ENCODE results near the gene ARL14.

Gene ARL14

DNA sequence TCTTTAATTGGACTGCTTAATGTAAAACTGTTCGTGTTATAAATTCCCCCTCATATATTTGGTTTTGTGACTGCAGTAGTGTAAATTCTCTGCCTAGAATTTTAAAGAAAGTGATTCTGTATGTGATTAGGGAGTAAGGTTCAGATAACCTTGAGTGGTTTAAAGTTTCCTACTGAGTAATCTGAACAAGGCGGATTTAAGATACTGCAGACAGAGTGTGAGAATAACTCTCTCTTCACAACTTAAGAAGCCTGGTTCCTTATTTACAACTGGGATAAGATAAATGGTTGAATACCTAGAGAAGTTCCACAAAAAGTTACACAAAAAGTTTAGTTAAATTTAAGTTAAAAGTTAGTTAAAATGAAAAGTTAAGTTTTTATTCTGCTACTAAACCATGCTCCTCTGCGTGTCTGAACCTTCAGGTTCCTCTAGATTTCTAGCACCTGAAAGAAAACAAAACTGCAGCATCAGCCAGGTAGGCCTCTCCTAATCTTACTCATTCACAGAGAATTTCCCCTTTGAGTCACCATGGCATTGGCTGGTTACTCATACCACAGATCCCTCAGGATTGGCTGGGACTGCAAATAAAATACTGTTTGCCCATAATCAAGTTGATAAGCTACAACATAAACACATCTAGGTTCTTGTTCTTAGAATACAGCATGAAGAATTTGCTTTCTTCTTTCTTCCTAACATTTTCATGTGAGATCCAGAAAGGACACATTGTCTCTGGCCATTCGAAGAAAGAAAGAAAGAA lies at the start of gene ARL14:
Gene ARL14 (plus strand): TSS at position 614 of the 757 bp plus-strand sequence. CDS start 187 bp downstream, outside the sequence.
- DNase-seq = no peak

DNA sequence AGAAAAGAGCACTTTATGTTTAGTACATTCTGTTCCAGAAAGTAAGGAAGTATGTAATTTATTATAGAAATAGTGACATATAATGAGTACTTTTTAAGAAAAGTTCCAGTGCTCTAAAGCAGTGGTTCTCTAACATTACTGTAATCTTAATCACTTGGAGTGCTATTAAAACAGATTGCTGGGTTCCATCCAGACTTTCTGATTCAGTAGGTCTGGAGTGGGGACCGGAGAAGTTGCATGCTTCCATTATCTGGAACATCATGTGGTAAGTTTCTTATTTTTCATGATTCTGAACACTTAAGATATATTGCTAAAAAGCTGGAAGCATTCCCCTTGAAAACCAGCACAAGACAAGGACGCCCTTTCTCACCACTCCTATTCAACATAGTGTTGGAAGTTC lies 47.5 kb upstream of the ARL14 start:
- no peak for DNase-seq

DNA sequence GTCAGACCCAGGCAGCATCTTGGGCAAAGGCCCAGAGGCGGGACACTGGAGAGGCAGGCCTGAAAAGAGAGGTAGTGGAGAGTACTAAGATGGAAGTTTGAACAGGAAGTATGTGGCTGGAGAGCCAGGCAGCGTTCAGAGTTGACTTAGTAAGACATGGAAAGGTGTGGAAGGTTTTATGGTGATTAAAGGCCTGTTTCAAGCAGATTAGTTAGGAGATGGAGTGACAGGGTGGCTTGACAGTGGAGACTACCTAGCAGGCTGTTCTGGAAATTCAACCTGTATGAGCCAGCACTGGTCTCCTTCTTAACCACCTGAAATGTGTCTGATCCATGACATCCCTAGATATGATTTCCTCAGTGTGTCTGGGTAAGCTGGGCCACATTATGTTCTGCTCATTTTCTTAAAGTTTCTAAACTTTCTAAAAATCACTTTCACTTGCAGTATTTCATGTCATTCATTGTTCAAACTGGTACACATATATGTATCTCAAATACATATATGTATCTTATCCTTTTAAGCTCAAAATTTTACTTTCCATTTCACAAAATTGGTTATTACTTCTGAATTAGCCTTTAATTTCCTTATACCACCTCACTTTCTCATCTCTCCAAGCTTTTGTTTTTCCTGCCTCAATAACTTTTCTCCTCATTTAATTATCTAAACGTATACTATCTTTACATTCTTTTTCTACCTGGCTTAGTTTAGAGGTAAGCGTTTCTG lies 43.4 kb upstream of the ARL14 start:
- no peak for DNase-seq

DNA sequence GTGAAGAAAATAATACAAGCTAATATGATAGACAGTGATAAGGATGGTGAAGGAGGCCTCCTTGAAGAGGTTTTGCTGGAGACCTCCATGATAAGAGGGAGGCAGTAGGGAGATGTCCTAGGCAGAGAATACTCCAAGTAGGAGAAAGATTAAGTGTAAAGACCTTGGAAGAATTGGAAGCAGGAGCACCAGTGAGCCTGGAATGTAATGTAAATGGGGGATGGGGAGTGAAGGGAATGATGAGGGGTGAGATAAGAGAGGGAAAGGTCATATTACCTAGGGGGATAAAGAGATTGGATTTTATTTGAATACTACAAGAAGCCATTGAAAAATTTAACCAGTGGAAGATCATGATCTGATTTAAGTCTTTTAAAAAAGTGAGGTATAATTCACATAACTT lies 41.7 kb upstream of the ARL14 start:
- no peak for DNase-seq

DNA sequence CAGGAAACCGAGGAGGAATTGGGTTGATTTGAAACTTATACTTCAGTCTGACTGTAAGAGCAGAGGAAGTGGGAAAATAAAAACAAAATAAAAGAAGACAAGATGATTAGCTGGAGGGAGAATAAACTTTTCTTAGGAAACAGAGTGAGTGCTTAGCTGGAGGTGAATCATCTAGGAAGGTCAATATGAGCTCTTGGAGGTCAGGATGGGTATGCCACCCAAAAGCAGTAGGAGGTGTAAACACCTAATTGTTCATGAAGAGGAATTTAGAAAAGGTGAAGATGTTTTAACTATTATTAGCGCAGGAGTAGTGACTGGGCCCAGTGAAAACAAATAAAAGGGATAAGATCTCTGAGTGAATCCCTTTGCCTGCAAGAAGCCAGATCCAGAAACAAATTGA lies 39.9 kb upstream of the ARL14 start:
- no peak for DNase-seq

DNA sequence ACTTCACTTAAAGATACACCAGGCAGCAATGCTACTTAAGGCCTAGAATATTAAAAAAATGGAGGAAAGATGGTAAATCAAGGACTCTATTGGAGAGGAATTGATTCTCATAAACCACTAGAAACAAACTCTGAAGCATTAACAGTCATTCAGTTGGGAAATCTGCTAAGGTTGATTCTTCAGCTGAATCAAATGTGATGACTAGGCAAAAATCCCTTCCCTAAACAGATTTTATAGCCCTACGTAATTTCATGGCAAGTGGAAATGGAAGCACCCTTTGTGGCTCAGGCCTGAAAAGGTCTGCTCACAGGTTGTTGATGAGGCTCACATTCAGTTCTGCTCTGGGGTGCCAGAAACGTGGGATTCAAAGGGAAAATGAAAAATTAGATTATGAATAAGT lies 38.8 kb upstream of the ARL14 start:
- no peak for DNase-seq

DNA sequence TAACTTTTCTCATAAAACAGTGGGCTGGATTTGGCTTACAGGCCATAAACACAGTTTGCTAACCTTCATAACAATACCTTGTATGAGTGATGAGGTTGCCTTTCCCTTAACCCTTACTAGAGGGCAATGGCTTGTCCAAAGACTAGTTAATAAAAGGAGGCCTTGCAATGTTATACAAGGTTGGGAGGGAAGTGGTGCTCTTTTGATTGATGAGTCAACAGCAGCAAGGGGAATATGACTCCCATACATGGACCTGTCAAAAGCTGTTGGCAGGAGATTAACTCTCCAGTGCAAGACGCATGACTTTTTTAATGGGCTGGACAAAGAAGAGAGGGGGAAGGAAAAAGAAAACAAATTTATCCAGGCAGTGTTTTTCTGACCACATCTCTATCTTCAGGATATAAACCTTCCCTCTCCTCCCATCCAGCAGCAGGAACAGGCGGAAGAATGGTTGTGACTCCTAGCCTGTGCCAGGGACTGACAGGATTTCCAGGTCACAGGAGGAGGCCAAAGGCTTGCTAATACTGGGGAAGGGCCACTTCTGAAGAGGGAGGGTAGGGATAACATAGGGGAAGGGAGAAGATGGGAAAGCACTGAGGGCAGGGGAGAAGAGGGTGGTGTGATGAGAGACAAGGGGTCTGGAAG lies 35.2 kb upstream of the ARL14 start:
- no peak for DNase-seq

DNA sequence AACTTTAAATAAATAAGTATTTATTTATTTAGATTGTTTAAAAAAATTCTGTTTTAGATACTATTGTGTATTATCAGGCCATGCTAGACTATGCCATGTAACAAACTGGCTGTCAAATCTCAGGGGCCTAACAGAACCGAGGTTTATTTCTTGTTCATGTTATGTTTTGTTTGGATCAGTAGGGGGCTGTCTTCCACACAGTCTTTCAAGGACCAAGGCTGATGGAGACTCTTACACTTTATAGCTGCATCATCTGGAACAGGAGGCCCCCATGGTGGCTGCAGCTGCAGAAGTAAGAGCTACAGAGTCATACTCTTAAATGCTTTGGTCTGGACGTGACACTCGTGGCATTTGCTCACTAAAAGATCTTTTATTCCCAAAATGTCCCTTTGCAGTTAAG lies 33.0 kb upstream of the ARL14 start:
- no peak for DNase-seq

DNA sequence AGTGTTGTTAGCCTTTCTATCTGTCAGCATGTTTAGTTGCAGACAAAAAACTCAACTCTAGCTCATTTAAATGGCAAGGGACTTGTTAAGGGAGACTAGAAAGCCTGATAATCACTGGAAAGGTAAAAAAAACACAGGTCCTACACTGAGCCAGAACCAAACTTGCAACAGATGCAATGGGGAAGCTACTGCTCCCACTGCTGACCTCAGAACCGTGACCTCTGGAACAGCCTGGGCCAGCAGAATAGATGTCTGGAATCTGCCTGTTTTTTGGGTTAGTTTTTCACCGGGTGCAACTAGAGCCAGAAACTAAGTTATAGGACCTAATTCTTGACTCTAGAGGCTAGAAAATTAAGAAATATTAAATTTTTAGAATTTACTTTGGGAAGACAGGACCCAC lies 32.5 kb upstream of the ARL14 start:
- no peak for DNase-seq

DNA sequence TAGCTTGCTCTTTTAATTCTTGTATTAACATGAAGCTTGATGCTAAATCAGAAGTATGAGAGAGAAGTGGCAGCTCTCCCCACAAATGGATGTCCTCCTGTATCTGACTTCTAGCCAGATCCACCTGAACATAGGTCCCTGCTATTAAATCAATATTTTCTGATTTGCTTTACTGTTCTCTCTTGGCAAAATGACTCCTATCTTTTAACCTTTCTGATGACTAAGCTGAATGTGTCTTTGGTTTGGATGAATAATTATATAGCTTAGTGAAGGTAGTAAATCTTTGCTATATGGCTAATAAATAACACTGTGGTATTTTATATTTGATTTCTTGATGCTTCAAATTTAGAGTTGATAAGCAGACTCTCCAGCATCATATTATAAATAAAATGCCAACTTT lies 28.3 kb upstream of the ARL14 start:
- no peak for DNase-seq

DNA sequence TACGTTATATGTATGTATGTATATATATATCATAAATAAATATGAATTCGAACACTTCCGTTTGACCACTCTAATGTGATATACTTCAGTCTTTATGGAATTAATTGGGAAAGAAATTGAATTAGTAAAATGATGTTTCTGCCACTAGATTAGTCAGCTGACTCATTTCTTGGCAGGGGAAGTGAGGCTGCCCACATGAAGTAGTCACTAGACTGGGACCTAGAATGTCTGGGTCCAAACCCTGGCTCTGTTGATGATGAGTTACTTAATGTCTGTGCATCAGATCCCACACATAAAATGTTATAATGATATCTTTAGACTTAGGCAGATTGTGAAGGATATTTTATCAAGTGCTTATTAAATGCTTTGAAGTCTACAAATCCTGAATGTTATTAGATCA lies 27.4 kb upstream of the ARL14 start:
- no peak for DNase-seq

DNA sequence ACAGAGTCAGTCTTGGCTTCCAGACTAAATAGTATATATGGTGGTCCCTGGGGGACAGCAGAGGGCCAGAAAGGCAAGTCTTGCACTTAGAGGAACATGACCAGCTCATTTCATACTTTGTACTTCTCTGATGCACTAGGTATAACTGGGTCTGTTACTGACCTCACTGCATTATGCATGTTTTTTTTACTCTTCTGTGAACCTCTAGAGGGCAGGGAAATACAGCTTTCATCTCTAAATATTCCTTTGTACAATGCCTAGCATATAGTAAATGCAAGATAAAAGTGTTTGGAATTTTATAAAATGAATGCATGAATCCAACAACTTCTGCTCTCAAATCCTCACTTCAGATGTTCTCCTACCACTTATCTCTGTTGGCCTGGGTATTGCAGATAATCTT lies 23.4 kb upstream of the ARL14 start:
- DNase-seq = no peak

DNA sequence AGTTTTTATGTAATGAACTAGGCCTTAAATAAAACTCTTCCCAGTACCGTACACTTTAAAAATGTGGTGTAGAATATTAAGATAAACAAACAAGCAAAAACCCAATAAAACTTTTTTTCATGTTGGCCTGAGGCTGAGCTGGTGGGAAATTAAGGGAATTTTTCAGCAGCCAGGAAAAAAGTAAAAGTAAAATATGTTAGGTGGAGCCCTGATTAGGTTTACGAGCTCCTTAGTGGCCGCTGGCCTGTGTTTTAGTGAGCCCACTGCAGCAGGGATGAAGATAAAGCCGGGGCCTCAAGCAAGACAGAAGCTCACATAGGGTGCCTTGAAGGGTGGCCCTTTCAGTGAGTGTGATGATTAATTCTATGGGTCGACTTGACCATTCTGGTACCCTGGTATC lies 16.1 kb upstream of the ARL14 start:
- DNase-seq = no peak

DNA sequence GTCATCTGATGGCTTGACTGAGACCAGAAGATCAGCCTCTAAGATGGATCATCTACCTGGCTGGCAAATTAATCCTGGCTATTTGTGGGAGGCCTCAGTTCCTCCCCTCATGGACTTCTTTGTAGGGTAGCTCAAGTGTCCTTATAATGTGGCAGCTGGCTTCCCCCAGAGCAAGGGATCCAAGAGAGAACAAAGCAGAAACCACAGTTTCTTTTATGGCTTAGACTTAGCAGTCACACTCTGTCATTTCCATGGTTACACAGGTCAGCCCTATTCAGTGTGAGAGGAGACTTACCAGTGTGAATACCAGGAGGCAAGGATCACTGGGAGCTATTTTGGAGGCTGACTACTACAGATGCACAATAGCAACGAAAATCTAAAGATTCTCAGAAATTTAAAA lies 15.3 kb upstream of the ARL14 start:
- DNase-seq = no peak

DNA sequence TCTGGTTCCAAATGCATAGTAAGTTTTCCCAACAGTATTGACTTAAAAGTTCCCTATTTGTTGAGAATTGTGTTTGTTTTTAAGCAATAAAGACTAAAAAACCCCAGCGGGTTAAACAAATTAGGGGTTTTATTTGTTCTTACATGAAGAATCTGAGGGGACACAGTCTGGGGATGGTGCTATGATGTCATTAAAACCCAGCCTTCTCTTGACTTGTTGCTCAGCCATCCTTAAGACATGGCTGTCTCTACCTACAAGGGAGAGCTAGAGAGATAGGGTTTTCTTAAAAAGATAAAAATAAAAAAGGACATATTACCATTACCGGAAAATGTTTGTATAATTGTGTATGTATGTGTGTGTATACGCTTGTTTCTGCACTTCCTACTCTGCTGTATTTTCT lies 11.7 kb upstream of the ARL14 start:
- no peak for DNase-seq

DNA sequence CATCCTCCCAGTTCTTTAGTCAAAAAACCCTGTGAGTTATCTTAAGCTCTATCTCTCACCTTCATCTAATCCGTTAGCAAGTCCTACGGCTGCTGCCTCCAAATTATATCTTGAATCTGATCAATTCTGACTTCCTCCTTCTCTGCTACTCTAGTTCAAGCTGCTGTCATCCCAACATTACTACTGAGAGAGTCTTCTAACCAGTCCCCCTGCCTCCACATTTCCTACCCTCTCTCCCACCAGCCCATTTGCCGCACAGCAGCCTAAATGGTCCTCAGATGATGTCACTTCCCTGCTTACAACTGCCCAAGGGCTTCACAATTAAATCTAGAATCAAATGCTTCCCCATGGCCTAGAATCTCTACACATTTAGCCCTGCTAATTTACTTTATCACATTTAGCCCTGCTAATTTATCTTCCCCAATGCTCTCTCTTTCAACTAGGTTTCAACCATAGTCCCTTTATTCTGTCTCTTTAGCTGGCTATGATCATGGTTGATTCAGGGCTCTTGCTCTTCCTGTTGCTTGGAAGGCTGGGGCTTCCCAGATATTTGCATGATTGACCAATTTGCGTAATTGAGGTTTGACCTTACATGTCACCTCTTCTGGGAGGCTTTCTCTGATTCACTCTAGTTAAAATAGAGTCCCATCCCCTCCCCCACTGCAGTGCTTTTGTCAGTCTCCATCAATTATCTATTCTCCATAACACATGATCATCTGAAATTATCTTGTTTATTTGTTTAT lies 11.0 kb upstream of the ARL14 start:
- no peak for DNase-seq

DNA sequence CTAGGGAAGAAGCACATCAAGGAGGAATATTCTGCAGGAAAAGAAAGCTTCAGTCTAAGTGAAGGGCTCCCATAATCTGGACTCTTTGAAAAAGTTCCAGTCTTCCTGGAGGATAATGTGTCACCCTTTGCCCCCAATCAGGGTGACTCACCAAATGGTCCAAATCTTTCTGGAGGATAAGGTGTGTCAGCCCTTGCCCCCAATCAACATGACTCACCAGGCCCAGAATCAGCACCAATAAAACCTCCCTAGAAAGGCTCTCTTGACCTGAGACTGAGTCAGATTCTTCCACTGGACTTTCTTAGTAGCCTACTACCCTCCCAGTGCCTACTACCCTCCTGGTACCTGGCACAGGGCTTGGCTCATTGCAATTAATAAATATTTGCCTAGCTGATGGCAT lies 9.5 kb upstream of the ARL14 start:
- DNase-seq = no peak

DNA sequence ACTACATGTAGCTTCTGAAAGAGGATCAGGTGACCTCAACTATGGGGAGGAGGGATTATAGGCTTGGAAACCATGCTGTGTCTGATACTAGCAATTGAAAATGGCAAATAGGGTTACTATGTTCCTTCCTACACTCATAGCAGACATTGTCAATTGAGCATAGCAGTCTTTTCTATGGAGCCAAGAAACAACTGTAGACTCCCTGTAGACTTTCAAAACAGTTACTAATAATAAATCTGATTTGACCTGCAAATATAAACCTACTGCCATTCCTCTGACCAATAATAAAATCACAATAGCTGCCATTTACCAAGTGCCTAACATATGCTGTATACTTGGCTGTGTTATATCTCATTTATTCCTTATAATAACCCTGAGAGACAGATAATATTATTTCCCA lies 8.5 kb upstream of the ARL14 start:
- DNase-seq = no peak

DNA sequence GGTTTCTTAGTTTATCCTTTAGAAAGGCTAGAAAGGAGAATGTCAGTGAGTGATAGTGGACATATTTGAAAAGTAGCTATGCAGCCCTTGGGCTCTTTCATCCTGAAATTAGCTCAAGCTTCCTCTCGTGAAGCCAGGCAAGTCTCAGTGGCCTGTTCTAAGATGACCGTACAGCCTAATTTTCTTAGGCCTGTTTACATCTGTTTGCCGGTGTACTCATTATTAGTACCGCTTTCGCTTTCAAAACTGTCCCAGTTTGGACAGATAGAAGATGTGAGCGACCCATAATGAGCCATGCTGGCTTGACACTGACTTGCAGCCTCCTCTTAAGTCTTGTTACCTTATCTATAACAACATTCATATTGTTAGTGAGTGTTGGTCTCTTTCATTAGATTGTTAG lies 5.7 kb upstream of the ARL14 start:
- no peak for DNase-seq

DNA sequence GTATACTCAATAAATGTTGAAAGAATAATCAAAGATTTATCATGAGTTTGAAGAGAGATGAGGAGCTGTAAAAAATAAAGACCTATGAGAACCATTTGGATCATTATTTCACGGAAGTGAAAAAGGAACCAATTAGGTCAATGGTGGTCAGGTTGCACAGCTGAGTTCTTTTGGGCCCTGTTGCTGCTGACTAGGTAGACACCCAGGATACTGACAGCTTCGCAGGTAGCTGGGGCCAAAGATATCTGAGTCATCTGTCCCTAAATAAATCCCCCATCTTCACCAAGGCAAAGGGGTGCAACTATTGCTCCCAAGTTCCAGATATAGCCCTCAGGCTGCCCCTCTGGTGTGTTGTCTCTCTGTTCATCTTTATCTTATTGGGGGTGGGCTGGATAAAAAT lies 5.0 kb upstream of the ARL14 start:
- DNase-seq = no peak

DNA sequence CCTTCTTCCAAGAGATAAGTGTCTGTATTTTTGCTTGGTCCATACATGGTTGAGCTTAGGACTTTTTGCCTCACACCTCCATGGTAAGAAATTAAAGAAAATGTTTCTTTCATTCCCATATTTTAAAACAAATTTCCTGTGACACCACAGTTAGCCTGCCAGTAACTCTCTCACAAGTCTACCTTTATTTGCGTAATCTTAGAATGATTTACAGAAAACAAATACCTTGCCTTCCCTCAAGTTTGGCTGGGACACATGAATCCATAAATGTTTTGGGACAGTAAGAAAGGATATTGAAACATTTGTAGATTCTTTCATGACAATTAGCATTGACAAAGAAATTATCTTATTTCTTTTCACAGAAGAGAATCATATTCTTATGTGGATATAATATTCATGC lies 3.8 kb upstream of the ARL14 start:
- no peak for DNase-seq

DNA sequence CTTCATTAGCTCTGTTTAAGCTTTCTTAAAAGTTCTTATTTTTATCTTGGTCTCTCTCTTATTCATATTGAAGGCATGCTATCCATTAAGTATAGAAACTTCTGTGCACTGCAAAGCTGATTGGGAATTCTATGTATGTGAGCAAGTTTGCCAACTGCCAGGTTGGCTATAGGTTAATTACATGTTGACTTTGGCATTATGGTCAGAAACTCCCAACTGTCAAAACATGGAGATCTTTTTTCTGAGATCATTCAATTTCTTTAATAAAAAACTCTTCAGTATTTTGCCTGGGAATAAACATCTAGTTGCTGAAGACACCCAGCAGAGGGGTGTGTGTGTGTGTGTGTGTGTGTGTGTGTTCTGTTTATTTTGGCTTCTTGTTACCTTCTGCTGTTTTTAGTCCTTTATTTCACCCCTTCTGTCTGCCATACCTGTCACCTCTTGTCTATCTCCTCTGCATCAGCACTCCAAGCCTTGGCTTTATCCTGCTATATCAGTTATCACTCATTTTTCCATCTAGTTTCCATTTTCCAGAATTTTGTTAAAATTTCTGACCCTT lies 1.3 kb upstream of the ARL14 start:
- DNase-seq = no peak

DNA sequence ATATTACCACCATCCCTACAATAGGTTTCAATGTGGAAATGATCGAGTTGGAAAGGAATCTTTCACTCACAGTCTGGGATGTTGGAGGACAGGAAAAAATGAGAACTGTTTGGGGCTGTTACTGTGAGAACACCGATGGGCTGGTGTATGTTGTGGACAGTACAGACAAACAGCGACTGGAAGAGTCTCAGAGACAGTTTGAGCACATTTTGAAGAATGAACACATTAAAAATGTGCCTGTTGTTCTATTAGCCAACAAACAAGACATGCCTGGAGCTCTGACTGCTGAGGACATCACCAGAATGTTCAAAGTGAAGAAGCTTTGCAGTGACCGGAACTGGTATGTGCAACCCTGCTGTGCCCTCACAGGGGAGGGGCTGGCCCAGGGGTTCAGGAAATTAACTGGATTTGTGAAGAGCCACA lies 510 bp downstream of the ARL14 start:
- no peak for DNase-seq
